ENCODE data around the gene SPEM1. TPM values are rescaled to one million over a fixed set of nuclear protein-coding genes. Genes with fewer than 3 reads are reported as not detected.

The SPEM1 gene
- total and polyA plus RNA-seq, 2 experiments from 2014 or later, result not detected

- Histone ChIP-seq H3K9me3 (ENCODE audit: low read depth) (no peaks in the 10 kb centered on the region), H3K4me3 (no peak overlapping the region), H3K36me3 (replicated peaks; ENCODE audit: insufficient read depth, low read depth) (no peaks in the 10 kb centered on the region), H3K4me1 (ENCODE audit: insufficient read depth) (no peaks in the 10 kb centered on the region), H3K79me2 (no peaks in the 10 kb centered on the region), H3K9me2 (replicated peaks; ENCODE audit: insufficient read depth) (no peaks in the 10 kb centered on the region), H3K27me3 (no peaks in the 10 kb centered on the region), H3K4me2 (no peak overlapping the region), H3K27ac (no peak overlapping the region), H2AFZ (no peak overlapping the region), H4K20me1 (ENCODE audit: insufficient read depth, poor library complexity, severe bottlenecking) (no peaks in the 10 kb centered on the region)
- TF ChIP-seq CTCF (IDR thresholded peaks at IDR 0.05; ENCODE audit: poor library complexity) (no peak), EZH2phosphoT487 (IDR thresholded peaks at IDR 0.05; ENCODE audit: low read depth, severe bottlenecking, unreplicated experiment) (no peak), EZH2 (IDR thresholded peaks at IDR 0.05; ENCODE audit: borderline replicate concordance) (no peak)
- 93% methylated on average over 7 of the region's 7 CpGs for WGBS (ENCODE audit: low lambda C conversion rate, missing lambda C conversion rate)
- DNase-seq (ENCODE audit: low spot score), result no peak
These were observed 40.9 kb downstream of the SPEM1 start for GRCh38 chr17:7460850-7461660.

GRCh38 chr17:7462474-7463371, 42.6 kb downstream of the SPEM1 start:
- 94% methylated on average over 41 of the region's 44 CpGs for WGBS (ENCODE audit: low lambda C conversion rate, missing lambda C conversion rate)

GRCh38 chr17:7463372-7463846, 43.3 kb downstream of the SPEM1 start:
- H3K27me3 ChIP-seq, result no peaks in the 10 kb centered on the region
- peaks cover 18% of the 10 kb centered on the region for H4K20me1 ChIP-seq (ENCODE audit: insufficient read depth, poor library complexity, severe bottlenecking)
- H3K27ac ChIP-seq, result no peak overlapping the region

More at GRCh38 chr17:7462474-7463371, 42.6 kb downstream of the SPEM1 start:
- DNase-seq (ENCODE audit: low spot score), result no peak
- Histone ChIP-seq H3K4me3 (no peak overlapping the region), H3K4me1 (ENCODE audit: insufficient read depth) (no peaks in the 10 kb centered on the region), H3K9me2 (replicated peaks; ENCODE audit: insufficient read depth) (no peaks in the 10 kb centered on the region), H3K36me3 (replicated peaks; ENCODE audit: insufficient read depth, low read depth) (no peaks in the 10 kb centered on the region), H3K27me3 (no peaks in the 10 kb centered on the region), H2AFZ (no peak overlapping the region), H3K9me3 (ENCODE audit: low read depth) (no peaks in the 10 kb centered on the region), H3K4me2 (no peak overlapping the region), H3K27ac (no peak overlapping the region), H4K20me1 (ENCODE audit: insufficient read depth, poor library complexity, severe bottlenecking) (peaks cover 13% of the 10 kb centered on the region), H3K79me2 (peaks cover 16% of the 10 kb centered on the region)
- TF ChIP-seq CTCF (IDR thresholded peaks at IDR 0.05; ENCODE audit: poor library complexity), result no peak
- TF ChIP-seq EZH2 (IDR thresholded peaks at IDR 0.05; ENCODE audit: borderline replicate concordance), result no peak
- TF ChIP-seq EZH2phosphoT487 (IDR thresholded peaks at IDR 0.05; ENCODE audit: low read depth, severe bottlenecking, unreplicated experiment), result no peak

More at GRCh38 chr17:7463372-7463846, 43.3 kb downstream of the SPEM1 start:
- no peak for DNase-seq (ENCODE audit: low spot score)
- H3K4me1 ChIP-seq (ENCODE audit: insufficient read depth), result no peaks in the 10 kb centered on the region
- H3K36me3 ChIP-seq (replicated peaks; ENCODE audit: insufficient read depth, low read depth), result no peaks in the 10 kb centered on the region
- H3K9me3 ChIP-seq (ENCODE audit: low read depth), result no peaks in the 10 kb centered on the region
- H3K9me2 ChIP-seq (replicated peaks; ENCODE audit: insufficient read depth), result no peaks in the 10 kb centered on the region
- no peak overlapping the region for H3K4me3 ChIP-seq
- TF ChIP-seq EZH2 (IDR thresholded peaks at IDR 0.05; ENCODE audit: borderline replicate concordance) (no peak), EZH2phosphoT487 (IDR thresholded peaks at IDR 0.05; ENCODE audit: low read depth, severe bottlenecking, unreplicated experiment) (no peak), CTCF (IDR thresholded peaks at IDR 0.05; ENCODE audit: poor library complexity) (no peak)
- 97% methylated on average over 7 of the region's 14 CpGs for WGBS (ENCODE audit: low lambda C conversion rate, missing lambda C conversion rate)
- H2AFZ ChIP-seq, result no peak overlapping the region
- H3K4me2 ChIP-seq, result no peak overlapping the region
- peaks cover 23% of the 10 kb centered on the region for H3K79me2 ChIP-seq
